GM18526 (cell line): ENCODE measurements around the gene HYI.

Experiments used
- POLR2A ChIP-seq: IDR thresholded peaks from 3 replicates; pipeline ENCODE4 v1.6.1; 2011; ENCODE audit not compliant: insufficient read length; ENCODE audit errors: extremely low read depth

The HYI gene

DNA sequence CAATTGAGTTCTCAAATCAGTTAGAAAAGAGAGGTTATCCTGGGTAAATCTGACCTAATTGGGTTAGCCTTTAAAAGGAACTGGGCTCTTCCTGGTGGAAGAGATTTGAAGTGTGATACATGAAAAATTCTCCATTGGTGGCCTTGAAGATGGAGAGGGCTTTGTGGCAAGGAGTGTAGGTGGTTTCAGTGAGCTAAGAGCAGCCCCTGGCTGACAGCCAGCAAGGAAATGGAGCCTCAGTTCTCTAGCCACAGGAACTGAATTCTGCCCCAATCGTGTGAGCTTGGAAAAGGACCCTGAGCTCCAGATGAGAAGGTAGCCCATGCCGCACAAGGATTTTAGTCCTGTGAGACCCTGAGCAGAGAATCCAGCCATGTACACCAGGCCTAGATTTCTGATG, 12.7 kb upstream of the HYI start:
- TF ChIP-seq POLR2A, result no peak

- no peak for TF ChIP-seq POLR2A
Measured at GRCh38 chr1:43465505-43466067, 11.9 kb upstream of the HYI start.

DNA sequence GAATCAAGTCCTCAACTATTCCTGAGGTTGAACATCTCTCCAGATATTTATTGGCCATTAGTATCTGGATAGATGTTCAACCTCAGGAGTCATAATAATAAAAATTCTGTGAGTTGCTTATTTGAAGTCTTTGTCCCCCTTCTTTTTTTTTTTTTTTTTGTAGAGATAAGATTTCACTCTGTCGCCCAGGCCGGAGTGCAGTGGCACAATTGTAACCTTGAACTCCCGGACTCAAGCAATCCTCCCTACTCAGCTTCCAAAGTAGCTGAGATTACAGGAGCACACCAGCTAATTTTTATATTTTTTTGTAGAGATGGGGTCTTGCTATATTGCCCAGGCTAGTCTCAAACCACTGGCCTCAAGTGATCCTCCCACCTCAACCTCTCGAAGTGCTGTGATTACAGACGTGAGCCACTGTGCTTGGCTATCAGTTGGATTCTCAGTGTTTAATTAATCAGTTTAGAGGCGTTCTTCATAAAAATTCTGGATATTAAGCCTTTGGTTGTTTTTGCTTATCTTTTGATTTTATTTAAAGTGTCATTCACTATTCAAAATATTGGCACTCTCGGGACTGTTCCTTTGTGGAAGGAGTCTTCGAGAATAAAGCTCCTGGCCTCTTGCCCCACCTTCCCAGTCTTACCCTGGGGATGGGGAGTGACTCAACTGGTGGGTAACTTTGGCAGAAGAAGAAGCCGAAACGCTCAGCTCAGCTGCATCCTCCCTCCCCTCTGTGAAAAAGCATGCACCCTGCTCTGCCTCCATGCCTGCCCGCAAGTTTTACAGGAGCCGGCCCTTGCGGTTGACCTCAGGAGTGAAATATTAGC, 11.2 kb upstream of the HYI start:
- no peak for TF ChIP-seq POLR2A

- no peak for TF ChIP-seq POLR2A
Measured at GRCh38 chr1:43463479-43463878, 9.7 kb upstream of the HYI start.

DNA sequence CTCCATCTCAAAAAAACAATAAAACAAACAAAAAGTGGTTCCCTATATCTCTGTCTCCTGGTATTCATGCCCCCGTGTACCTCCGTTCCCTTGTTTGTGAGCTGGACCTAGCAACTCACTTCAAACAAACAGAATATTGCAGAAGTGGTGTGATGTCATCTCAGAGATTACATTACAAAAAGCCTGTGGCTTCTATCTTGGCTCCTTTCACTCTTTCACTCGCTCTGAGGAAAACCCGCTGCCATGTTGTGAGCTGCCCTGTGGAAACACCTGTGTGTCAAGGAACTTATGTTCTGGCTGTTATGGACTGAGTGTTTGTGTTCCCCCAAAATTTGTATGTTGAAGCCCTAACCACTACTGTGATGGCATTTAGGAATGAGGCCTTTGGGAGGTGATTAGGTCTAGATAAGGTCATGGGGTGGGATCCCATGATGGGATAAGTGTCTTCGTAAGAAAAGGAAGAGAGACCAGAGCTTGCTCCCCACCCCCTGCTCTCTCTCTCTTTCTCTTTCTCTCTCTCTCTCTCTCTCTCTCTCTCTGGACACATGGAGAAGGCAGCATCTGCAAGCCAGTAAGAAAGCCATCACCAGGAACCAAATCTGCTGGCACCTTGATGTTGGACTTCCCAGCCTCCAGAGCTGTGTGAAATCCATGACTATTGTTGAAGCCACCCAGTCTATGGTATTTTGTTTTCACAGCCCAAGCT, 7.4 kb upstream of the HYI start:
- TF ChIP-seq POLR2A, result no peak

GRCh38 chr1:43455213-43455889, 1.6 kb upstream of the HYI start:
- TF ChIP-seq POLR2A, result no peak

DNA sequence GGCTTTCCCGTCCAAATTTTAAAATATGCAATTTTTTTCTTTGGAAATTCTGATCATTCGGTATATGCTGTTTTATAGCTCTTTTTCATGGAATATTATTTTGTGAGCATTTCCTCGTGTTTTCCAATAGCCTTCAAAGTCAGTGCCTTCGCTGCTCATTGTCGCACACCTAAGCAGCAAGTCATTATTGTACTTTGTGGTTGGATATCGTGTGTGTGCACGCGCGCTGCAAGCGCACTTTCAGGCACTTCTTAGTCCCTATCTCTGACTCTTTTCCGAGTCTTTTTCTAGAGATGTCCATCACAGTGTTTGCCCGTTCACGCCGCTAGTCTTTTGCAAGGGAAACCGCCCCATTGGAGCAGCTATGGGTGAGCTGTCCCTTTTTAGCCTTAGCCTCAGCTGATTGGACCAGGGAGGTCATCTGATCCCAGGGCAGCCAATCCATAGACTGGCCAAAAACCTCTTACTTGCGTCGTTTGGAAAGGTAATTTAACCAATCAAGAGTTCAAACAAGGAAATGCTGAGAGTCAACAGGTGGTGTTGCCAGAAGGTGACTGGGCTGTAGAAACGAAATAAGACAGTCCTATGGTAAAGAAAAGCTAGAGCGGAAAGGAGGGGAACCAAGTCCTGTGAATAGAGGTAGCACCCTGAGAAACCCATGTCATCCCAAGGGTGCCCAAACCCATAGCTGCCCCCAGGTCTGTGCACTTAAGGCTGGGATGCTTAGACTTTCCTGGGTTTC, 710 bp upstream of the HYI start:
- no peak for TF ChIP-seq POLR2A

DNA sequence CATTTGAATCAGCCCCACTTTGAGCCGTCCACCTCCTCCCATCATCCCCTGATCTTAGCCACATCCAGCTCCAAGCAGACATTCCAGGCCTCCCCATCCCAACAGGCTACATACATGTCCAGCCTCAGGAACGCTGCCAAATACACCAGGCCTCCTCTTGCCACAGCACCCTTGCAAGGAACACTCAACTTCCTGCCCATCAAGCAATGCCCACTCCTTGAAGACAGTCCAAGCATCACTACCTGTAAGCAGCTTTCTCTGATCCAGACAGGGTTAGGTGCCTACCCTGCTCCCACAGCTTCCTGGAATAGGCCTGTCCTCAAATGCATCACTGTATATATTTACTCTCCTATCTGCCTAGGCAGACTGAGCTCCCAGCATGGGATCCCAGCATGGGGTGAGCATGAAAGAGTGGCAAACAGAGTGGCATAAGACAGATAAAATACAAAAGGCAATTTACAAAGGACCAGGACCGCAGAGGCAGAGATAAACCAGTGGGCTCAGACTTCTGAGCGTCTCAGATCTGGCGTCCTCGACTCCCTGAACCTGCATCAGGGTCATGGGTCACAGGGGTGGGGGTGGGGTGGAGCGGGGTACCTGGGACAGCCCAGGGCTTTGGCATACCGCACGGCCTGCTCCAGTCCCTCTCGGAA, 816 bp downstream of the HYI start:
- no peak for TF ChIP-seq POLR2A

- no peak for TF ChIP-seq POLR2A
Measured at GRCh38 chr1:43451701-43452532, 1.8 kb downstream of the HYI start.

GRCh38 chr1:43451157-43451591, 2.6 kb downstream of the HYI start:
- TF ChIP-seq POLR2A, result no peak

DNA sequence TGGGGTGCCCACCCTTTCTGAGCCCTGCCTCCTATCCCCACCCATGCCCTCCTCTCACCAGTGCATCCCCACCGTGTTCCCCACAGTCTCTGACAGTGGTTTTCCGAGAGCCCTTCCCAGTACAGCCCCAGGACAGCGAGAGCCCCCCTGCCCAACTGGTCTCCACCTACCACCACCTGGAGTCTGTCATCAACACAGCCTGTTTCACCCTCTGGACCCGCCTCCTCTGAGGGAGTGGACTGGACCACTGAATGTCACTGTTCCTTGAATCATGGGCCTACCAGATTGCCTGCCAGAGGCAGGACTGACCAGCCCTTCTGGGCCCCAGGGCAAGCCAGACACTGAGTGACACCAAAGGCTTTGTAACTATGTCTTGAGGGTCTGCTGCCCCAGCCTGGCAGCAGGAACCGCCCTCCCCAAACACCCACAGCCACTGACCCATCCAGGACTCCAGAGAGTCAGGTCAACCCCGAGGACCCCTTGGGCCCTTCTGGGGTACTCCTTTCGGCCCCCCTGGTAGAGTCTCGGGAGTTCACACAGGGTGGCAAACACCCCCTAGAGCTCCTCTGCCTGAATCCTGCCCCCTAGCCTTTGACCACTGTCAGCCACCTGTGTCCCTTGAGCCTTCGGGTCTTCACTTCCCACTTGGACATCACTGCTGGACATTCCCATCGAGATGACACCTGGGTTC, 3.3 kb downstream of the HYI start:
- no peak for TF ChIP-seq POLR2A

DNA sequence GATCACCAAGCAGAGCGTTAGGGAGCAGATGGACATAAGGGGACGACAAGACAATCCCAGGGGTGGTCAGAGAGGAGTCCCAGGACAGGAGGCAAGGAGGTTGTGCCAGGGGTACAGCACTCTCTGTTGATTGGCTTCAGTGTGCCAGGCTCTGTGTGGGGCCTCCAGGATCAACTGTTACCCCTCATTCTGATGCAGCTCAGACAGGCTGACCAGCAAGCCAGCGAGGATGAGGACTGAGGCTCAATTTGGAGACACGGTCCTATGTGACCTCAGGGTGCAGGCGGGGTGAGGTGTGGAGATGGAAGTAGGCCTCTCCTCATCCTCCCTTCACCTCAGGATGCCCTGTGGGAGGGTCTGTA, 4.0 kb downstream of the HYI start:
- no peak for TF ChIP-seq POLR2A
